KG1 (cell line): Measurements from ENCODE around the gene OR56B4.
"Not testable (repeated sequence)": the region's sequence is repeated elsewhere in the genome, so short reads cannot be mapped to it uniquely, and the experiment has no call there.

Source experiments
- DNase-seq: peaks from one replicate; lab custom pipeline; 2025; lab: John Stamatoyannopoulos, UW

Gene OR56B4

DNA sequence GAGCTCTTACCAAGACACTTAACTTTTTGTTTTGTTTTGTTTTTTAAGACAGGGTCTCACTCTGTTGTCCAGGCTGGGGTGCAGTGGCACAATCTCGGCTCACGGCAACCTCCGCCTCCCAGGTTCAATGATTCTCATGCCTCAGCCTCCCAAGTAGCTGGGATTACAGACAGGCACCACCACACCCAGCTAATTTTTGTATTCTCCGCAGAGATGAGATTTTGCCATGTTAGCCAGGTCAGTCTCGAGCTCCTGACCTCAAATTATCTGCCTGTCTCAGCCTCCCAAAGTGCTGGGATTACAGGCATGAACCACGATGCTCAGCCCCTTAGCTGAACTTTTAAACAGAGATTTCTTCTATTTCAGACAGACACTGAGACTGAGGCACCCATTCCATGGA, at the start of gene OR56B4:
Gene OR56B4 (plus strand): TSS at position 301 of the 400 bp plus-strand sequence. CDS start 95 bp downstream, at position 396.
- DNase-seq = not testable (repeated sequence)

GRCh38 chr11:6061475-6061874, 46.0 kb upstream of the OR56B4 start:
- DNase-seq = no peak

DNA sequence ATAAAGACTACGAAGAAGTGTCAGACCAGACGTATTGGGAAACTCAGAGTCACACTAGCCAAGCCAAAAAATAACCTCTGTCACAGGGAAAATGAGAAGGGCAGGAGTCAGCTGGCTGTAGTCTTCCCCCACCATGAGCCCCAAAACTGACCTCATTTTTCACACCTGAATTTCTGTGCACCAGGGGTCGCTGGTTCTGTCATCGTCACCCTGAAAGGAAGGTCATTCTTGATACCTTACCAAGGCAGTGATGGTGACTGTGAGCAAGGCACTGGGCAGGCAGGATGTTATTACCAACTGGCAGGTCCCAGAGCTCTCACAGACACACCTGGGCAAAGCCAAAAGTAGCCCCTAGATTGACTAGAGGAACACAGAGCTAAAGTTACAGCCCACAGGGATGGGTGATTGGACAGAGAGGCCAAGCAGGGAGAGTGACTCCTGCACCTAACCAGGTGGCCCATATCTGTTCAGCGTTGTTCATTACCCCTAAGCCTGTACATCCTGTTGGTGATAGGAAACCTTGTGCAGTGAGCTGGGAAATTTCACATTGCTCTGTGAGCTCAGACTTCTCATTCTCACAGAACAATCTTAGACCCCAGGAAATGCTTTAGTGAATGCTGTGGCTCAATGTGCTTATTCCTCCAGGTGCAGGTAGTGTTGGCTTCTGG, 44.7 kb upstream of the OR56B4 start:
- DNase-seq = no peak

DNA sequence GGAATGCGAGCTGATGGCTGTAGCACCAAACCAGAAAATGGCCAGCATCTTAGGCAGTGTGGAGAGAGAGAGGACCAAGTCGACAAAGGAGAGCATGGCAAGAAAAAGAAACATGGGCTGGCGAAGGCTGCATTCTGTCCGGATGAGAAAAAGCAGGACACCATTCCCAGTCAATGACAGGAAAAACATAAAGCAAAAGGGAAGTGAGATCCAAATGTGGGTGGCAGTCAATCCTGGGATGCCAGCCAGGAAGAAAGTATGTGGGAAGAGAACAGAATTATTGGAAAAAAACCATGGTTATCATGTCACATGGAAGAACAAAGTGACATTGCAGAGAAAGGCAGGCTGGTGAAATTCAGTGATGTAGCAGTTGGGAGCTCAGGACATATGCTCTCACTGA, 40.0 kb upstream of the OR56B4 start:
- DNase-seq = no peak

- DNase-seq = not testable (repeated sequence)
These were observed 31.0 kb upstream of the OR56B4 start for GRCh38 chr11:6076443-6076842.

DNA sequence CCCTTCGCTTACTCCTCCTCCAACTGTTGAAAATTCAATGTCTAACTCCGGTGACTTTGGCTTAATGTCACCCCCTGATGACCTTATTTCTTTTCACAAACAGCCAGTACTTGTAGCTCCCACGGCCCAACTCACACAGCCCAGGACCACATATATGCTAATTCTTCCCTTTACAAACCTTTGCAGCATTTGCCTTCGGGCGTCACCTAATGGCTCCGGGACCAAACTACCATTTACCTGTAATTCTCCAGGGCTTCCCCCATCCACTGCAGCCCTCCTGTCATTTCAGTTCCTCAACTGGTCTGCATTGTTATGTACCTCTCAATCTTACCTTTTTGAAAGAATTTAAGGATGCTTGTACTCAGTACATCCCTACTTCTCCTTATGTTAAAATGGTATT, 29.8 kb upstream of the OR56B4 start:
- no peak for DNase-seq

DNA sequence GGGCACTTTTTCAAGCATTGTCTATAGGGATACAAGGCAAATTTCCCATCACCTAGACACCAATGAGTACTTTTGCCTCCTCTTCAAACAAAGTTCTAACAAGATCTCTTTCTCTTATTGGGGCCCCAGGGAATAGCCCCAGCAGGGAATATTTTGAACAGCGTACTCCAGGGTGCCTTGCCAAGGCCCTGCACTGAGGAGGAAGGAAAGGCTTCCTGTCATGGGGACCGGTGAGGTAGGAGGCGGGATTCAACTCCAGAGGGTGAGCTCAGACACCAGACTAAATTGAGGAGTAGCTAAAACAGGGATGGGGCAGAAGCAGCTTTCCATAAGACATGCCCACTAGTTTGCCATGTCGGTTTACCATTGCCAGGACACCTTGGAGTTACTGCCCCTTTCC, 28.0 kb upstream of the OR56B4 start:
- no peak for DNase-seq

GRCh38 chr11:6083129-6083528, 24.4 kb upstream of the OR56B4 start:
- DNase-seq = no peak

GRCh38 chr11:6084587-6084986, 22.9 kb upstream of the OR56B4 start:
- no peak for DNase-seq

DNA sequence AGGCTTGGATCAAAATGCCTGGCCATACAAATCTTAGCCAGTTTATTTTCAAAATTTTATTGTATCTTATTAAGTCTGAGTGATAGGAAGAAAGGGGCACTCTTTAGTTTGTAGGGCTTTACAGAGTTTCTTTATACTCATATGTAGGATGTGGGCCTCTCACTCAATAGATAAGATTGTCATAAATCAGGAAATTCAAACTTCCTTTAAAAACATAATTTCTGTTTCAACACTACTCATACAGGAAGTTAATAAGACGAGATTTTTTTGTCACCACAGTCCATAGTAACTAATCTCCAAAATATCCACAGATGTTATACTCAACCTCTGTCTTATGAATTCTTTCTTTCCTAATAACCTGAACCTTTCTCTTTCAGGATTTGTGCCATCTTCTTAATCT, 13.3 kb upstream of the OR56B4 start:
- DNase-seq = no peak

DNA sequence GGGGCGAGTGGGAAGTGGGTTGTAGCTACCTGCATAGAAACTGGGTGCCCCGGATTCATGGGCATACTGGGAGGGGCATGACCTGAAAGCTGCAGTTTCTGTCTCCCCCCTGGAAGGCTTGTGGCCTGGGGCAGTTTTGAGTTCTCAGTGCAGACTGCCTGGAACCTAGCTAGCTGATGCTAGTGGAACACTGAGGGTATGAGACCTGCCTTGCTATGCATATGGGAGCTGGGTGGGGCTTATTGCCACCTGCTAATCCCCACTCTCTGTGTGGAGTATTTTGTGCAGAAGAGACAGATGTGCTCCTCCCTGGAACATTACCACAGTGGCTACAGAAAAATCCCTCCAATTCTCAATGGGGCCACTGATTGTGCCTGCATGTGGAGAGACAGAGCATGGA, 11.7 kb upstream of the OR56B4 start:
- DNase-seq = no peak

- no peak for DNase-seq
These were observed 11.1 kb upstream of the OR56B4 start for GRCh38 chr11:6096417-6096816.

GRCh38 chr11:6099577-6099976, 7.9 kb upstream of the OR56B4 start:
- DNase-seq = no peak

- DNase-seq = no peak
These were observed 2.5 kb downstream of the OR56B4 start for GRCh38 chr11:6110011-6110410.

DNA sequence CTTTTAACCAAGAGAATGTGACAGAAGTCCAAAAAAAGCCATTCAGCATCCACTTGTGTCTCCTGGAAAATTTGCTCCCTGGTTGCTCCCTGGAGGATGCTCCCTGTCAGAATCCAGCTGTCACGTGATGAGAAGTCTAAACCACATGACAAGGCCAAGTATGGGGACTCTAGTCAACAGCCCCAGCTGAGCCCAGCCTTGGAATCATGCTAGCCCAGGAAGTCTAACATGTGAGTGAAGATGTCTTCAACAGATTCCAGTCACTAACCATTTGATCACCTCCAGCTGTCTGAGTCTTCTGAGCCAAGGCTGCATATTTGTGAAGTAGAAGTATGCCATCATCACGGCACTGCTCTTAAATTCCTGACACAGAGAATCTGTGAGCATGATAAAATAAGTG, 4.2 kb downstream of the OR56B4 start:
- no peak for DNase-seq

GRCh38 chr11:6116638-6117037, 9.2 kb downstream of the OR56B4 start:
- DNase-seq = no peak

DNA sequence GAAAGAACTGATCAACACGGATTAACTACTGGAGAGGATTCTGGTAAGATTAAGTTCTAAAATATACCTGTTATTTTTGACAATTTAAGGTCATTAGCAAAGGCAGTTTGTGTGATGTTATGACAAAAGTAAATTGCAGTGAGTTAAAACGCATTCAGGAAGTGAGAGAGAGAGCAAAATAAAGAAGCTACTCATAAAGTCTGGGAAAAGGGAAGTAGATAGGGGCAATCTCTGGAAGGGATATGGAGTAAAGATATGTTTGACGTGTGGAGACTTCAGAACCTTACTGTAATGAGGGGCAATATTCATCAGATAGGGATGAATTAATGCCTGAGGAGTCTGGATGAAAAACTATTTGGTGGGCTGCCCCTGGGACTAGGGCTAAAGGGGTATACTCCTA, 16.8 kb downstream of the OR56B4 start:
- DNase-seq = no peak

GRCh38 chr11:6127881-6128280, 20.4 kb downstream of the OR56B4 start:
- DNase-seq = no peak

DNA sequence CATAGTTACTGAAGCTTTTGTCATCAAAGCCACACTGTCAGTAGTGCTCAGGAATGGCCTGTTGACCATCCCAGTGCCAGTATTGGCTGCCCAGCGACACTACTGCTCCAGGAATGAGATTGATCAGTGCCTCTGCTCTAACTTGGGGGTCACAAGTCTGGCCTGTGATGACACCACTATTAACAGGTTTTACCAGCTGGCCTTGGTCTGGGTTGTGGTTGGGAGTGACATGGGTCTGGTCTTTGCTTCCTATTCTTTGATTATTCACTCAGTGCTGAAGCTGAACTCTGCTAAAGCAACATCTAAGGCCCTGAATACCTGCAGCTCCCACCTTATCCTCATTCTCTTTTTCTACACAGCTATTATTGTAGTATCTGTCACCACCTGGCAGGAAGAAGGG, 21.5 kb downstream of the OR56B4 start:
- DNase-seq = no peak

GRCh38 chr11:6129635-6130034, 22.2 kb downstream of the OR56B4 start:
- no peak for DNase-seq

GRCh38 chr11:6132431-6132830, 24.9 kb downstream of the OR56B4 start:
- no peak for DNase-seq

DNA sequence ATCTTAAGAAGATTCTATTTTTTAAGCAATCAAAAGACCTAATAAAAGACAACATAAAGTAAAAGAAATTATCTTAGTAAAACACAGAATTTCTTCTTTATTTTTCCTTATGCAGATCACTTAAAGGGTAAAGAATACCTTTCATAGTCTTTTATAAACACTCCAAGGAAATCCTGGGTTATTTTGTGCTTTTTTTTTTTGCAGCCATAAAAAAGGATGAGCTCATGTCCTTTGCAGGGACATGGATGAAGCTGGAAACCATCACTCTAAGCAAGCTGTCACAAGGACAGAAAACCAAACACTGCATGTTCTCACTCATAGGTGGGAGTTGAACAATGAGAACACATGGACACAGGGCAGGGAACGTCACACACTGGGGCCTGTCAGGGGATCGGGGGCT, 28.5 kb downstream of the OR56B4 start:
- not testable (repeated sequence) for DNase-seq

DNA sequence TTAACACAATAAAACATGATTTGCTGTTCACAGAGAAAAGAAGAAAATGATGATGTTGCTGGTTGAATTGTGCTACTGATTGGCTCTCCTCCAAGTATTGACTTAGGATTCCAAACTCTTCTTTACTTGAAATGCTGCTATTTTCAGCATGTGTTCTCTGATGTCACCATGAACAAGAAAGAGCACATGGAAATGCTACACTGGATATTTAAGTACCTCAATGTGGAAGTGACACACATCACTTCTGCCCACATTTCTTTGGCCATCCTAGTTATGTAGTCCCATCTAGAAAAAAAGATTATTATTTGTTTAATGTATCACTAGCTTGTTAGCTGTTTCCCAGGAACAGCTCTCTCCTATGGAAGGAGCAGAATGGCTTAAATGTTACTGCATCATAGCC, 35.5 kb downstream of the OR56B4 start:
- DNase-seq = no peak

GRCh38 chr11:6143737-6144136, 36.3 kb downstream of the OR56B4 start:
- DNase-seq = not testable (repeated sequence)

DNA sequence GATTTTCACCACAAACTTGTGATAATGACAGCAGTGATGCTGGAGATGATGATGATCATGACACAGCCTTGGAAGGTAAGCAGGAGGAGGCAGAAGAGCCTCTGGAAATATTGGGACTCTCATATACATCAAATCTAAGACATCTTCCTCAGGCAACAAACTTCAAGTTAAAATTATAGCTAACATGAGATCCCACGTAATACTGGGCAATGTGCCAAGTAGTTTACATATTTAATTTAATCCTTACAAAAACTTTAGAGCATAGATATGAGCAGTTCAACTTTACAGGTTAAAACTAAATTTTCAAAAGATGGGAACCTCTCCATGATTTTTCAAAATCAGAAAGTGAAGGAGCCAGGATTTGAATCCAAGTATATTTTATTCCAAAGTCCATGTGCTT, 43.6 kb downstream of the OR56B4 start:
- DNase-seq = no peak
